Gastroesophageal sphincter (tissue), 4 donors: ENCODE results near the gene CFAP100. TPM values are rescaled to one million over a fixed set of nuclear protein-coding genes. Genes with fewer than 3 reads are reported as not detected.

Source experiments
- ATAC-seq: fragments of 150-250 bp; one replicate; pipeline ENCODE4 v1.9.1; 2016; ENCODE audit warnings: mild to moderate bottlenecking, moderate library complexity
- H3K27ac ChIP-seq, 4 donors: fragments of 200-600 bp; sonication (generic) in 3 of 4; 1 replicate in 3 of 4; 2 replicates in 1 of 4; pipeline ENCODE4 v1.5.1; 2016 to 2019
- H3K27me3 ChIP-seq: fragments of 200-600 bp; sonication (generic); one replicate; pipeline ENCODE4 v1.5.1; 2019
- H3K36me3 ChIP-seq, 2 donors: fragments of 200-600 bp; sonication (generic); one replicate each; pipeline ENCODE4 v1.5.1; 2019; ENCODE audit warnings: control low read depth in 1 of 2
- H3K4me1 ChIP-seq, 3 donors: fragments of 200-600 bp; sonication (generic); 1 replicate in 2 of 3; 2 replicates in 1 of 3; pipeline ENCODE4 v1.5.1; 2016 to 2019; ENCODE audit warnings: control low read depth in 2 of 3
- H3K4me3 ChIP-seq, 2 donors: fragments of 200-600 bp; sonication (generic); one replicate each; pipeline ENCODE4 v1.5.1; 2019; ENCODE audit warnings: mild to moderate bottlenecking in 1 of 2, moderate library complexity in 1 of 2
- H3K9me3 ChIP-seq, 3 donors: fragments of 200-600 bp; sonication (generic); one replicate each; pipeline ENCODE4 v1.5.1; 2017 to 2019; ENCODE audit warnings: control low read depth in 2 of 3
- CTCF ChIP-seq, 4 experiments: fragments of 200-600 bp in 2 of 4; fragments of 450-650 bp in 2 of 4; sonication (generic) in 1 of 4; IDR thresholded peaks; one replicate each; pipeline ENCODE4 v1.5.1; 2017 to 2019; ENCODE audit warnings: antibody characterized with exemption in 4 of 4, mild to moderate bottlenecking in 2 of 4, moderate library complexity in 2 of 4
- EP300 ChIP-seq: sonication (generic); formaldehyde crosslinking; IDR thresholded peaks from one replicate; pipeline ENCODE4 v1.6.1; 2017; ENCODE audit warnings: antibody characterized with exemption, mild to moderate bottlenecking
- POLR2A ChIP-seq, 2 donors: fragments of 450-650 bp; IDR thresholded peaks; one replicate each; pipeline ENCODE4 v1.6.1; 2017; ENCODE audit warnings: antibody characterized with exemption in 2 of 2, mild to moderate bottlenecking in 2 of 2, moderate library complexity in 1 of 2
- POLR2AphosphoS5 ChIP-seq: sonication (generic); formaldehyde crosslinking; IDR thresholded peaks from one replicate; pipeline ENCODE4 v1.6.1; 2017; ENCODE audit warnings: antibody characterized with exemption
- WGBS, 2 donors: methylation state at CpG; one replicate each; pipeline ENCODE4 v1.1.5; 2018; ENCODE audit warnings: low coverage in 1 of 2; 5-methylcytosine and 5-hydroxymethylcytosine counted together
- total RNA-seq, 4 donors: library from RNA; depleted of rRNA; stranded (reverse); fragments of >200 nt; gene quantifications; one replicate each; pipeline ENCODE4 v1.1.0, GENCODE V29; 2016

The CFAP100 gene
- total RNA-seq, 4 donors from 2014 or later = not detected

- Histone ChIP-seq H3K9me3 (peaks cover 0 to 6% (median 0%) of the 10 kb centered on the region in 3 donors), H3K27me3 (no peaks in the 10 kb centered on the region), H3K4me3 (no peak overlapping the region), H3K36me3 (peaks cover 0 to 73% of the 10 kb centered on the region in 2 donors), H3K4me1 (no peaks in the 10 kb centered on the region), H3K27ac (no peak overlapping the region)
- WGBS, 2 donors = 100% methylated on average over 1 of the region's 14 CpGs; no CpG with 5 or more reads in 1 of the 2 donors
- no peak for ATAC-seq
- TF ChIP-seq POLR2AphosphoS5 = no peak
- TF ChIP-seq EP300 = no peak
- no peak for TF ChIP-seq CTCF (IDR thresholded peaks at IDR 0.05)
- no peak for TF ChIP-seq POLR2A (IDR thresholded peaks at IDR 0.05)
Measured at GRCh38 chr3:126435456-126436315, 41.0 kb downstream of the CFAP100 start.

GRCh38 chr3:126436826-126437717, 42.4 kb downstream of the CFAP100 start:
- no peaks in the 10 kb centered on the region for H3K27me3 ChIP-seq
- H3K4me3 ChIP-seq = no peak overlapping the region
- no peak for ATAC-seq
- no peak for TF ChIP-seq EP300
- TF ChIP-seq CTCF (IDR thresholded peaks at IDR 0.05) = no peak
- TF ChIP-seq POLR2A (IDR thresholded peaks at IDR 0.05) = no peak
- H3K9me3 ChIP-seq = no peaks in the 10 kb centered on the region
- H3K36me3 ChIP-seq = peaks cover 0 to 87% of the 10 kb centered on the region in 2 donors
- H3K27ac ChIP-seq = no peak overlapping the region
- WGBS, 2 donors = 79 to 80% methylated on average over 5 to 14 of the region's 18 CpGs
- no peaks in the 10 kb centered on the region for H3K4me1 ChIP-seq

- peaks cover 0 to 97% of the 10 kb centered on the region in 2 donors for H3K36me3 ChIP-seq
- 67 to 78% methylated on average over 2 to 3 of the region's 8 CpGs for WGBS, 2 donors
- no peak overlapping the region for H3K4me3 ChIP-seq
- no peak for ATAC-seq
- H3K27me3 ChIP-seq = no peaks in the 10 kb centered on the region
- TF ChIP-seq POLR2AphosphoS5 = no peak
- TF ChIP-seq EP300 = no peak
- no peak for TF ChIP-seq POLR2A (IDR thresholded peaks at IDR 0.05)
- TF ChIP-seq CTCF (IDR thresholded peaks at IDR 0.05) = no peak
- H3K4me1 ChIP-seq = no peaks in the 10 kb centered on the region
- H3K9me3 ChIP-seq = no peaks in the 10 kb centered on the region
- H3K27ac ChIP-seq = no peak overlapping the region
Measured at GRCh38 chr3:126438186-126438585, 43.5 kb downstream of the CFAP100 start.

GRCh38 chr3:126438746-126439145, 44.0 kb downstream of the CFAP100 start:
- 85% methylated on average over 6 to 10 of the region's 10 CpGs for WGBS, 2 donors
- Histone ChIP-seq H3K4me1 (no peaks in the 10 kb centered on the region), H3K27me3 (no peaks in the 10 kb centered on the region), H3K4me3 (no peak overlapping the region), H3K36me3 (peaks cover 0 to 96% of the 10 kb centered on the region in 2 donors), H3K9me3 (no peaks in the 10 kb centered on the region), H3K27ac (no peak overlapping the region)
- ATAC-seq = no peak
- TF ChIP-seq POLR2A (IDR thresholded peaks at IDR 0.05) = no peak
- no peak for TF ChIP-seq CTCF (IDR thresholded peaks at IDR 0.05)
- TF ChIP-seq EP300 = no peak
- no peak for TF ChIP-seq POLR2AphosphoS5
